GM23338 (cell line): ENCODE results near the gene GPR55.

ENCODE experiments used
- CREB1 ChIP-seq: fragments of 250-450 bp; sonication (Bioruptor Pico); IDR thresholded peaks from 2 replicates; pipeline ENCODE4 v1.5.0; 2020; ENCODE audit warnings: low read depth, mild to moderate bottlenecking, moderate library complexity
- POLR2AphosphoS5 ChIP-seq: IDR thresholded peaks from 2 replicates; pipeline ENCODE4 v1.6.1; 2016; ENCODE audit warnings: antibody characterized with exemption, low read depth
- STAT1 ChIP-seq: IDR thresholded peaks from one replicate; pipeline ENCODE4 v1.6.1; 2016; ENCODE audit warnings: antibody characterized with exemption; ENCODE audit not compliant: unreplicated experiment
- TF ChIP-seq, protein P1 (sequence below), 2 experiments: fragments of 200-600 bp in 1 of 2; sonication (generic) in 1 of 2; conservative IDR thresholded peaks; 2 replicates each; pipeline versions ENCODE4 v1.5.1 to v1.6.1; 2016 to 2017; ENCODE audit warnings: antibody characterized with exemption in 2 of 2, low read depth in 2 of 2, mild to moderate bottlenecking in 2 of 2, moderate library complexity in 1 of 2
- TF ChIP-seq, protein P2 (sequence below): IDR thresholded peaks from one replicate; pipeline ENCODE4 v1.6.1; 2018; ENCODE audit warnings: antibody characterized with exemption; ENCODE audit not compliant: unreplicated experiment

DNA sequence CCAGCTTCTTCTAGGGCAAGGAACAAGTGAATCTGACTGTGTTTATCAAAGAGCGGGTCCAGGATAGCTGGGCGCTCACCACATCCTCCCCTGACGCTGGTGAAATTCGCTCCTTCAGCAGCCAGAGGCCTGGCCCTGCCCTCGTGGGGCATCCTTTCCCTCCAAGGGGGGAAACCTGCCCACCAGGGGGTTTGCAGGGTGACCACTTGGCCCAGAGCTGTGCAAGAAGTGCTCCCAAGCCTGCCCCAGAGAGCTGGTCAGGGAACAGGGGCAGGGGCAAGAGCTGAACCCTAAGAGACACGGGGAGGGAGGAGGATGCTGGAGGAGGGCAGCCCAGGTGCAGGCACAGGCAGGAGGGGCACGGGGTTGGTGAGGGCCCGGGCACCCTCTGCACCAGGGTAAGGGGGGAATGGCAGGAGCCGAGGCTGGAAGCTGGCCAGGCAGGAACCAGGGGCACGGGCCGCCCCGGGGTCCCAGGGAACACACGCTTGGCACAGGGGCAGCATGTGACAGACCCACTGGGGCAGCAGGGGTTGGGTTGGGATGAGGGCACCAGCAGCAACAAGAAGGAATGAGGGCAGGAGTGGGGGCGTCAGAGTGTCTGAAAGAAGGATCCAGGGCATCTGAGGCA is 2.8 kb upstream of the GPR55 start:
- TF ChIP-seq CREB1 (CRISPR knock-in tag) (no peak), POLR2AphosphoS5 (no peak), STAT1 (no peak)
- TF ChIP-seq, protein P1, sequence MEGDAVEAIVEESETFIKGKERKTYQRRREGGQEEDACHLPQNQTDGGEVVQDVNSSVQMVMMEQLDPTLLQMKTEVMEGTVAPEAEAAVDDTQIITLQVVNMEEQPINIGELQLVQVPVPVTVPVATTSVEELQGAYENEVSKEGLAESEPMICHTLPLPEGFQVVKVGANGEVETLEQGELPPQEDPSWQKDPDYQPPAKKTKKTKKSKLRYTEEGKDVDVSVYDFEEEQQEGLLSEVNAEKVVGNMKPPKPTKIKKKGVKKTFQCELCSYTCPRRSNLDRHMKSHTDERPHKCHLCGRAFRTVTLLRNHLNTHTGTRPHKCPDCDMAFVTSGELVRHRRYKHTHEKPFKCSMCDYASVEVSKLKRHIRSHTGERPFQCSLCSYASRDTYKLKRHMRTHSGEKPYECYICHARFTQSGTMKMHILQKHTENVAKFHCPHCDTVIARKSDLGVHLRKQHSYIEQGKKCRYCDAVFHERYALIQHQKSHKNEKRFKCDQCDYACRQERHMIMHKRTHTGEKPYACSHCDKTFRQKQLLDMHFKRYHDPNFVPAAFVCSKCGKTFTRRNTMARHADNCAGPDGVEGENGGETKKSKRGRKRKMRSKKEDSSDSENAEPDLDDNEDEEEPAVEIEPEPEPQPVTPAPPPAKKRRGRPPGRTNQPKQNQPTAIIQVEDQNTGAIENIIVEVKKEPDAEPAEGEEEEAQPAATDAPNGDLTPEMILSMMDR (conservative IDR thresholded peaks at IDR 0.05; ENCODE audit: low read depth in 2 of 2) = no peak
- TF ChIP-seq, protein P2, sequence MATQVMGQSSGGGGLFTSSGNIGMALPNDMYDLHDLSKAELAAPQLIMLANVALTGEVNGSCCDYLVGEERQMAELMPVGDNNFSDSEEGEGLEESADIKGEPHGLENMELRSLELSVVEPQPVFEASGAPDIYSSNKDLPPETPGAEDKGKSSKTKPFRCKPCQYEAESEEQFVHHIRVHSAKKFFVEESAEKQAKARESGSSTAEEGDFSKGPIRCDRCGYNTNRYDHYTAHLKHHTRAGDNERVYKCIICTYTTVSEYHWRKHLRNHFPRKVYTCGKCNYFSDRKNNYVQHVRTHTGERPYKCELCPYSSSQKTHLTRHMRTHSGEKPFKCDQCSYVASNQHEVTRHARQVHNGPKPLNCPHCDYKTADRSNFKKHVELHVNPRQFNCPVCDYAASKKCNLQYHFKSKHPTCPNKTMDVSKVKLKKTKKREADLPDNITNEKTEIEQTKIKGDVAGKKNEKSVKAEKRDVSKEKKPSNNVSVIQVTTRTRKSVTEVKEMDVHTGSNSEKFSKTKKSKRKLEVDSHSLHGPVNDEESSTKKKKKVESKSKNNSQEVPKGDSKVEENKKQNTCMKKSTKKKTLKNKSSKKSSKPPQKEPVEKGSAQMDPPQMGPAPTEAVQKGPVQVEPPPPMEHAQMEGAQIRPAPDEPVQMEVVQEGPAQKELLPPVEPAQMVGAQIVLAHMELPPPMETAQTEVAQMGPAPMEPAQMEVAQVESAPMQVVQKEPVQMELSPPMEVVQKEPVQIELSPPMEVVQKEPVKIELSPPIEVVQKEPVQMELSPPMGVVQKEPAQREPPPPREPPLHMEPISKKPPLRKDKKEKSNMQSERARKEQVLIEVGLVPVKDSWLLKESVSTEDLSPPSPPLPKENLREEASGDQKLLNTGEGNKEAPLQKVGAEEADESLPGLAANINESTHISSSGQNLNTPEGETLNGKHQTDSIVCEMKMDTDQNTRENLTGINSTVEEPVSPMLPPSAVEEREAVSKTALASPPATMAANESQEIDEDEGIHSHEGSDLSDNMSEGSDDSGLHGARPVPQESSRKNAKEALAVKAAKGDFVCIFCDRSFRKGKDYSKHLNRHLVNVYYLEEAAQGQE = no peak
